Activated CD8-positive, alpha-beta memory T cell treated with anti-CD3 and anti-CD28 coated beads for 1 hour (primary cell): ENCODE results near the gene TMEM154.

Experiments
- DNase-seq, 2 donors: peaks; one replicate each; pipeline ENCODE4 v3.0.0-alpha.2; 2020; ENCODE audit warnings: low read depth in 1 of 2; ENCODE audit errors: extremely low read depth in 1 of 2

The TMEM154 gene

GRCh38 chr4:152634110-152634760 is 45.6 kb downstream of the TMEM154 start:
- no peak for DNase-seq

DNA sequence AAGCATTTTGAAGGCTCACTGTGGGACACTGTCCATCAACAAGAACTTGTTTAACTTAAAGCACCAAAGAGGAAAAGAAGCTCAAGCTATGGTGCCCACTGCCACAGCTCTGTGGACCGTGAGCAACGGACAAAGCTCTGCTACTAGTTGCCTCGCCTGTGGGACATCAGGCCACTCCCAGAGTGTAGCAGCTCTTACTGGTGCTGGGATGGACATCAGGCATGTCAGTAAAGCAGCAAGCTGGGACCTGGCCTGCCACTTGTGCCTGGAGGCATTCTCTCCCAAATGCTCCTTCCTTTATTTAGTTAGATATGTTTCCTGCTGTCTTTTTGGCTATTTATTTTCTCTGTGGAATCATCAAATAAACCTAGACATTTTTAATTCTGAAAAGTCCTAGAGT is 46.7 kb downstream of the TMEM154 start:
- no peak for DNase-seq

GRCh38 chr4:152630324-152630723 is 49.5 kb downstream of the TMEM154 start:
- no peak for DNase-seq

- DNase-seq = no peak
Measured at GRCh38 chr4:152629908-152630307, 49.9 kb downstream of the TMEM154 start.

GRCh38 chr4:152628128-152628527 is 51.7 kb downstream of the TMEM154 start:
- DNase-seq = no peak

- DNase-seq = no peak
Measured at GRCh38 chr4:152626790-152627189, 53.0 kb downstream of the TMEM154 start.

- DNase-seq = no peak
Measured at GRCh38 chr4:152620915-152621314, 58.9 kb downstream of the TMEM154 start.

DNA sequence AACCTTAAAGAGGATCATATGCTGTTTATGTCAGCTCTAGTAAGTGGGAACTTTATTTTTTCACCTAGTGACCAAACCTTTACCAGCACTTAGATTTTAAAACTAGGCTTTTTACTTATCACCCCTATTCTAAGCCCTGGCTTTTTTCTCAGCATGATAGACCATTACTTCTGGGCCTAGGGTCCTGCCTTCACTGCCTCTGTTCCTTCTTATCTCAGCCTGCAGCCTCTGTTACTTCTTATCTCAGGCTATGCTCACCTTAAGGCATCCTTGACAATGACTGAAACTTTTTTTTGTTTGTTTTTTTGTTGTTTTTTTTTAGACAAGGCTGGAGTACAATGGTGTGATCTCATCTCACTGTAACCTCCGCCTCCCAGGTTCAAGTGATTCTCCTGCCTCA is 59.6 kb downstream of the TMEM154 start:
- DNase-seq = no peak

DNA sequence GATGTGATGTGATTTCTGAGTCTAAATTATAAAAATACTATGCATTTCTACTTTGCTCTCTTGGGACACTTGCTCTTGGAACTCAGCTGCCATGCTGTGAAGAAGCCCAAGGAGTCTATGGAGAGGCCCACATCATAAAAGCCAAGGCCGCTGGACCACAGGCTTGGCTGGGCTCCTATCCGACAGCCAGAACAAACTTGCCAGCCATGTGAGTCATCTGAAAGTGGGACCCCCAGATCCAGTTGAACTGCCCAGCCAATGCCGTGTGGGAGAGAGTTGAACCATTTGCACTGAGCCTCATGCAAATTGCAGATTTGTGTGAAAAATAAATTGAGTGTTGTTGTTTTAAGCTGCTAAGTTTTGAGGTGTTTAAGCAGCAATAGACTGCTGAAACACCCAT is 60.2 kb downstream of the TMEM154 start:
- DNase-seq = no peak

GRCh38 chr4:152618971-152619370 is 60.8 kb downstream of the TMEM154 start:
- DNase-seq = no peak

DNA sequence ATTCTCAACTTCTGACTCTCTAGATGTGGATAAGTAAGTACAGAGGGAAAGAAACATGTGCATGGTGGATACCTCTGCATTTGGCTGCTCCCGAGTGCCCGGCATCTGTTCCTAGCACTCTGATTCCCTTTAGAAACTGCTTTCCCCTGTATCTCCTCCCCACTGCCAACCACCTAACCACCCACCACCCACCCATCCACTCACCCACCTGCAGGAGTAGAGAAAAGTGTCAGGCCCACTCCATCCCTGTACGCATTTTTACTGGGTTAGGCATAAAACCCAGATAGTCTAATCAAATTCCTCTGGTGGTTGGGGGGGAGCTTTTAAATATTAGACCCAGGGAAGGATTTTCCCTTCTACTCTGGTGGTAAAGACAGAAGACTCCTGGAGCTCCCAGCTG is 63.0 kb downstream of the TMEM154 start:
- DNase-seq = no peak

DNA sequence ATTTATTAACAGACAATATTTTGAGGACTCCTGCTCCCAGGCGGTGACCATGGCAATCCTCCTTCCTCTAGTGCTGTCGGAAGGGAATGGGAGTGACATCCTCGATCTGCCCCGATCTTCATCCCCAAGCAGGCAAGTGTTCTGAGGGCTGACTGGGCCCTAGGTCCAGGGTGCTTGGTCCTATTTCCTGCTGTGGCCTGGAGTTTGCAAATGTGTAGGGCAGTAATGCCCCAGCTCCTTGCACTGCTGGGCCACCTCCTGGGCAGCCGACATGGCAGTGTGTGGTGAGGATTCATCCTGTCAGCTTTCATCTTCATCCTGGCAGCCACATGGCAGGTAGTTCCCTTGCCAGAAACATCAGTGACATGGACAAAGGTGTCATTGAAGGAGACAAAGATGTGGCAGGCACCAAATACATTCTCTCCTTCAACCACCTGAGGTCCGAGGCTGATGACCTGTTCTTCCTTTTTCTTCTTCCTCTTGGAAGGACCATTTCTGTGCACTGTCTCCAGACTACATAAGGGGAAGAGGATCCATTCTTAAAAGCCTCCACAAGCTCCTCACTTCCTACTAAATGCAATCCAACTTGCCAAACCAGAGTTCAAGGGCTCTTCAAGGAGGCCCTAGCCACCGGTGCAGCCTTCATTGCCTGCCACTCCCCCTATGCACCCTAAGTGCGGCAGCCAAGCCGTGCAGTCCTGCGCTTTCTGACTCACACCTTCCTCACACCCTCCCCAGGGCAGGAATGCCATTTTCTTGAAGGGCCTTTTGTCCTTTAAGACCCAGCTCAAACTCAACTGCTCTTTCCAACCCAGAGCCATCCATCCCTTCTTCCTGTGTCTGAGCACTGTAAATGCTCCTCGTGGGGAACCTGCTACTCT is 65.7 kb downstream of the TMEM154 start:
- no peak for DNase-seq

- DNase-seq = no peak
Measured at GRCh38 chr4:152613351-152613750, 66.4 kb downstream of the TMEM154 start.

GRCh38 chr4:152610131-152610530 is 69.7 kb downstream of the TMEM154 start:
- no peak for DNase-seq

GRCh38 chr4:152609481-152609880 is 70.3 kb downstream of the TMEM154 start:
- DNase-seq = no peak

DNA sequence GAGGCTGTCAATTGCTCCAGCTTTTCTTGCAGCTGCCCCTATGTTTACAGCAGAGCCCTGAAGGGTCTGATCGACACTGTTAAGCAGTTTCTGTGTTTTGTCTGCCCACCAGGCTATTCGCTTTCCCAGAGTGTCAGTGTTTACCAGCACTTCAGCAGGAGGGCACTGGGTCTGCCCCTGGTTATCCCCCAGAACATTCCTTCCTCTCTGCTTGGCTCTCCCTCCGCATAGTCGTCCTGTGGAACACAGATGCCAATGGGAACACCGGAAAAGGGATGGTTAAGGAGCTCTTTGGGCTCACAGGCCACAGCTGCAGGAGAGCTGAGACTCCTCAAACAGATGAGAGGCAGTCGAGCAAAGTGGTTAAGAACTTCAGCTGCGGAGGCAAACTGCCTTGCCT is 72.6 kb downstream of the TMEM154 start:
- no peak for DNase-seq

GRCh38 chr4:152606753-152607152 is 73.0 kb downstream of the TMEM154 start:
- DNase-seq = no peak

GRCh38 chr4:152605641-152606335 is 74.0 kb downstream of the TMEM154 start:
- no peak for DNase-seq

- DNase-seq = no peak
Measured at GRCh38 chr4:152605031-152605430, 74.8 kb downstream of the TMEM154 start.

- no peak for DNase-seq
Measured at GRCh38 chr4:152601156-152601555, 78.6 kb downstream of the TMEM154 start.

DNA sequence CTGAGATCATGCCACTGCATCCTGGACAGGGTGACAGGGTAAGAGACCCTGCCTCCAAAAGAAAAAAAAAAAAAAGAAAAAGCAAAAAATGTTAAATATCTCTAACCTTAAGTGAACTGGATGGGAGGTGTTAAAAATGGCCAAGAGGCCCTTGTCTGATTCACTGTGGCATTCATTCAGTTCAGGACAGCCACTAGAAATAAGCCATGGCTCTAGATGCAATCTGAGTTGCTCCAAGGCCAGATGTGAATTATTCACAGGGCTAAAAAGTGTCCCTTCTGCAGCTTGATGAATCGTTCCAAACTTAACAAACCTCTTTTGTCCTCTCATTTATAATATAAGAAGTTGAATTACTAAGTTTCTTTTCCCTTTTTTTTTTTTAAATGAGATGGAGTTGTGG is 80.2 kb downstream of the TMEM154 start:
- no peak for DNase-seq

DNA sequence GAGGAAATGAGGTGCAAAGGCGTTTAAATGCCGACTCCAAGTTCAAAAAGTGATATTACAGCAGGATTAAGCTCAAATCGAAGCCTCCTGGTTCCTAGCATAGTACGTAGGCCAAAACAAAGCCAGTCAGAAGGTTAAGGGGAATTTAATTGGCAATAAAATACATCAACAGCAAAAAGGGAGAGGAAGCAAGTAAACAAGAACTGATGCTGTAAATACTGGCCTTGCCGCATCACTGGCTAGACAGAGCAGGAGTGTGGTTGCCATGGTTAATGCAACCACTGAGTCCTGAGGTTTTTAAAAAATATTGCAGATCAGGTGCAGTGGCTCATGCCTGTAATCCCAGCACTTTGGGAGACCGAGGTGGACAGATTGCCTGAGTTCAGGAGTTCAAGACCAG is 80.7 kb downstream of the TMEM154 start:
- no peak for DNase-seq
